Activated CD4-positive, alpha-beta memory T cell treated with anti-CD3 and anti-CD28 coated beads for 36 hours (primary cell): ENCODE results near the gene DUSP1. TPM values are rescaled to one million over a fixed set of nuclear protein-coding genes. Genes with fewer than 3 reads are reported as not detected.
"Not testable (repeated sequence)": the region's sequence is repeated elsewhere in the genome, so short reads cannot be mapped to it uniquely, and the experiment has no call there.

Experiments used
- CTCF ChIA-PET: fragments of 350-600 bp; sonication (Branson Sonifier 250); formaldehyde crosslinking; loops from one replicate; lab custom pipeline; 2021; ENCODE audit warnings: antibody characterized with exemption, inconsistent platforms; lab: Charles Lee
- POLR2A ChIA-PET: fragments of 350-600 bp; sonication (Branson Sonifier 250); formaldehyde crosslinking; loops from one replicate; lab custom pipeline; 2021; ENCODE audit warnings: antibody characterized with exemption; lab: Charles Lee
- DNase-seq: peaks from one replicate; pipeline ENCODE4 v3.0.0-alpha.2; 2020
- H3K27ac Mint-ChIP-seq: one replicate; pipeline ENCODE4 v1.8.0; 2021; ENCODE audit warnings: mixed read lengths
- H3K27me3 Mint-ChIP-seq: one replicate; pipeline ENCODE4 v1.8.0; 2021; ENCODE audit warnings: mixed read lengths
- H3K36me3 Mint-ChIP-seq: one replicate; pipeline ENCODE4 v1.8.0; 2021; ENCODE audit warnings: mixed read lengths
- H3K4me1 Mint-ChIP-seq: one replicate; pipeline ENCODE4 v1.8.0; 2021; ENCODE audit warnings: low read depth, mixed read lengths
- H3K4me3 Mint-ChIP-seq: one replicate; pipeline ENCODE4 v1.8.0; 2021; ENCODE audit warnings: mild to moderate bottlenecking, mixed read lengths
- H3K9me3 Mint-ChIP-seq: one replicate; pipeline ENCODE4 v1.8.0; 2021; ENCODE audit warnings: mixed read lengths
- intact Hi-C: fragments of 100-400 bp; cut with micrococcal nuclease; formaldehyde crosslinking; loops from one replicate; pipeline ENCODE4 v1.15.1; 2023
- total RNA-seq, 2 experiments: library from RNA; stranded (reverse); gene quantifications; one replicate each; pipeline ENCODE4 v1.2.3, GENCODE V29; 2021

DUSP1 gene
- 10 to 100 TPM; 10.6 to 10.7 TPM for total RNA-seq

GRCh38 chr5:172770675-172771438, at the start of gene DUSP1:
TSS of gene DUSP1 (minus strand) at chr5:172771195. CDS start at chr5:172770952, 243 bp downstream.
- intact Hi-C loops, result loop anchor here (1.0 to 10.0 kb wide), 8 partner anchors 64 to 1384 kb away; partner anchors contain the start of genes ERGIC1, FBXW11, NPM1 and STC2
- DNase-seq, result peak; percentile 97
- Mint-ChIP-seq H3K9me3 (no peaks in the 10 kb centered on the region), H3K4me3 (peak within 1 kb of the TSS; percentile 89), H3K27me3 (no peaks in the 10 kb centered on the region), H3K27ac (peak within 1 kb of the TSS; percentile 92), H3K4me1 (peaks cover 65% of the 10 kb centered on the region), H3K36me3 (peaks cover 10% of the 10 kb centered on the region)
- ChIA-PET POLR2A (interaction anchor here (0.6 to 2.4 kb wide), 17 partner anchors 10 to 597 kb away, joined by 3 to 14 read pairs (median 3); partner anchors contain the start of genes ATP6V0E1, ERGIC1 and RPL26L1), CTCF (interaction anchor here (0.6 to 5.0 kb wide), 13 partner anchors 11 to 846 kb away, joined by 3 to 47 read pairs (median 4); partner anchors contain the start of gene RPL26L1)

- ChIA-PET CTCF (no interaction called here), POLR2A (no interaction called here)
- H3K27ac Mint-ChIP-seq, result no peak overlapping the region
- H3K9me3 Mint-ChIP-seq, result peaks cover 4% of the 10 kb centered on the region
- no peaks in the 10 kb centered on the region for H3K27me3 Mint-ChIP-seq
- peaks cover 21% of the 10 kb centered on the region for H3K4me1 Mint-ChIP-seq
- intact Hi-C loops, result no loop called here
- H3K36me3 Mint-ChIP-seq, result peaks cover 2% of the 10 kb centered on the region
- H3K4me3 Mint-ChIP-seq, result no peak overlapping the region
- DNase-seq, result peak; percentile 70
Observed at GRCh38 chr5:172820046-172820767, 49.2 kb upstream of the DUSP1 start.

- DNase-seq, result no peak
- ChIA-PET POLR2A (no interaction called here), CTCF (interaction anchor here (0.7 kb wide), 1 partner anchor 12 kb away, joined by 3 read pairs; no protein-coding TSS in a partner anchor)
- H3K27ac Mint-ChIP-seq, result no peak overlapping the region
- no peak overlapping the region for H3K4me3 Mint-ChIP-seq
- intact Hi-C loops, result no loop called here
- H3K4me1 Mint-ChIP-seq, result peaks cover 21% of the 10 kb centered on the region
- H3K9me3 Mint-ChIP-seq, result peaks cover under 1% of the 10 kb centered on the region
- no peaks in the 10 kb centered on the region for H3K27me3 Mint-ChIP-seq
- H3K36me3 Mint-ChIP-seq, result peaks cover under 1% of the 10 kb centered on the region
Observed at GRCh38 chr5:172819569-172819968, 48.6 kb upstream of the DUSP1 start.

GRCh38 chr5:172818081-172818480, 47.1 kb upstream of the DUSP1 start:
- no peak for DNase-seq
- Mint-ChIP-seq H3K27me3 (no peaks in the 10 kb centered on the region), H3K4me3 (no peak overlapping the region), H3K9me3 (no peaks in the 10 kb centered on the region), H3K36me3 (no peaks in the 10 kb centered on the region), H3K4me1 (peaks cover 21% of the 10 kb centered on the region), H3K27ac (no peak overlapping the region)
- POLR2A ChIA-PET, result interaction anchor here (0.6 kb wide), 1 partner anchor 17 kb away, joined by 3 read pairs; no protein-coding TSS in a partner anchor
- intact Hi-C loops, result no loop called here
- CTCF ChIA-PET, result interaction anchor here (1.1 kb wide), 2 partner anchors 10 to 48 kb away, joined by 3 to 4 read pairs; no protein-coding TSS in a partner anchor

- no peak for DNase-seq
- CTCF ChIA-PET, result interaction anchor here (1.1 kb wide), 2 partner anchors 10 to 47 kb away, joined by 3 to 4 read pairs; no protein-coding TSS in a partner anchor
- Mint-ChIP-seq H3K27ac (no peak overlapping the region), H3K4me3 (no peak overlapping the region), H3K36me3 (no peaks in the 10 kb centered on the region), H3K9me3 (no peaks in the 10 kb centered on the region), H3K4me1 (peaks cover 21% of the 10 kb centered on the region), H3K27me3 (no peaks in the 10 kb centered on the region)
- intact Hi-C loops, result loop anchor here (1.0 kb wide), 1 partner anchor 10 kb away; no protein-coding TSS in a partner anchor
- POLR2A ChIA-PET, result interaction anchor here (0.6 to 1.3 kb wide), 2 partner anchors 10 to 16 kb away, joined by 3 read pairs; no protein-coding TSS in a partner anchor
Observed at GRCh38 chr5:172817664-172818063, 46.7 kb upstream of the DUSP1 start.

- H3K27ac Mint-ChIP-seq, result no peak overlapping the region
- H3K4me1 Mint-ChIP-seq, result peaks cover 21% of the 10 kb centered on the region
- H3K9me3 Mint-ChIP-seq, result no peaks in the 10 kb centered on the region
- peak; percentile 53 for DNase-seq
- no peak overlapping the region for H3K4me3 Mint-ChIP-seq
- intact Hi-C loops, result loop anchor here (1.0 kb wide), 1 partner anchor 10 kb away; no protein-coding TSS in a partner anchor
- H3K36me3 Mint-ChIP-seq, result no peaks in the 10 kb centered on the region
- CTCF ChIA-PET, result interaction anchor here (1.1 kb wide), 2 partner anchors 9 to 47 kb away, joined by 3 to 4 read pairs; no protein-coding TSS in a partner anchor
- POLR2A ChIA-PET, result interaction anchor here (0.6 to 1.3 kb wide), 2 partner anchors 10 to 16 kb away, joined by 3 read pairs; no protein-coding TSS in a partner anchor
- no peaks in the 10 kb centered on the region for H3K27me3 Mint-ChIP-seq
Observed at GRCh38 chr5:172816925-172817562, 46.0 kb upstream of the DUSP1 start.

- Mint-ChIP-seq H3K27me3 (no peaks in the 10 kb centered on the region), H3K27ac (no peak overlapping the region), H3K4me3 (no peak overlapping the region), H3K36me3 (no peaks in the 10 kb centered on the region), H3K9me3 (no peaks in the 10 kb centered on the region), H3K4me1 (peaks cover 17% of the 10 kb centered on the region)
- intact Hi-C loops, result no loop called here
- DNase-seq, result no peak
- ChIA-PET POLR2A (no interaction called here), CTCF (no interaction called here)
Observed at GRCh38 chr5:172815631-172816030, 44.6 kb upstream of the DUSP1 start.

- H3K4me1 Mint-ChIP-seq, result peaks cover 17% of the 10 kb centered on the region
- H3K9me3 Mint-ChIP-seq, CTCF ChIA-PET, H3K27ac Mint-ChIP-seq, POLR2A ChIA-PET, H3K4me3 Mint-ChIP-seq, H3K27me3 Mint-ChIP-seq, H3K36me3 Mint-ChIP-seq, DNase-seq: not testable (repeated sequence)
- intact Hi-C loops, result loop anchor here (1.0 kb wide), 1 partner anchor 34 kb away; no protein-coding TSS in a partner anchor
Observed at GRCh38 chr5:172810996-172811395, 40.0 kb upstream of the DUSP1 start.

GRCh38 chr5:172809774-172810173, 38.8 kb upstream of the DUSP1 start:
- ChIA-PET CTCF (no interaction called here), POLR2A (no interaction called here)
- no peaks in the 10 kb centered on the region for H3K36me3 Mint-ChIP-seq
- DNase-seq, result no peak
- H3K27ac Mint-ChIP-seq, result no peak overlapping the region
- no peak overlapping the region for H3K4me3 Mint-ChIP-seq
- H3K4me1 Mint-ChIP-seq, result peaks cover 17% of the 10 kb centered on the region
- no peaks in the 10 kb centered on the region for H3K27me3 Mint-ChIP-seq
- no peaks in the 10 kb centered on the region for H3K9me3 Mint-ChIP-seq
- intact Hi-C loops, result no loop called here

GRCh38 chr5:172807766-172808311, 36.8 kb upstream of the DUSP1 start:
- POLR2A ChIA-PET, result interaction anchor here (0.8 to 1.3 kb wide), 7 partner anchors 9 to 43 kb away, joined by 3 to 14 read pairs (median 5); partner anchors contain the start of gene DUSP1
- intact Hi-C loops, result loop anchor here (1.0 kb wide), 5 partner anchors 9 to 43 kb away; partner anchors contain the start of gene ERGIC1
- CTCF ChIA-PET, result interaction anchor here (0.6 to 1.6 kb wide), 9 partner anchors 10 to 356 kb away, joined by 3 to 12 read pairs (median 4); partner anchors contain the start of gene DUSP1
- H3K36me3 Mint-ChIP-seq, result no peaks in the 10 kb centered on the region
- H3K27ac Mint-ChIP-seq, result peak overlapping the region; percentile 84
- peak overlapping the region; percentile 29 for H3K4me3 Mint-ChIP-seq
- H3K4me1 Mint-ChIP-seq, result peaks cover 17% of the 10 kb centered on the region
- no peak for DNase-seq
- H3K27me3 Mint-ChIP-seq, result no peaks in the 10 kb centered on the region
- no peaks in the 10 kb centered on the region for H3K9me3 Mint-ChIP-seq
